GM12874 (cell line): ENCODE measurements around the gene PRKCE.

ENCODE experiments used
- TF ChIP-seq, protein P1 (sequence below): IDR thresholded peaks from 2 replicates; pipeline ENCODE4 v1.5.1; 2011; ENCODE audit warnings: low read depth, mild to moderate bottlenecking, control low read depth, low read length, moderate library complexity; ENCODE audit not compliant: insufficient read depth

Gene PRKCE

DNA sequence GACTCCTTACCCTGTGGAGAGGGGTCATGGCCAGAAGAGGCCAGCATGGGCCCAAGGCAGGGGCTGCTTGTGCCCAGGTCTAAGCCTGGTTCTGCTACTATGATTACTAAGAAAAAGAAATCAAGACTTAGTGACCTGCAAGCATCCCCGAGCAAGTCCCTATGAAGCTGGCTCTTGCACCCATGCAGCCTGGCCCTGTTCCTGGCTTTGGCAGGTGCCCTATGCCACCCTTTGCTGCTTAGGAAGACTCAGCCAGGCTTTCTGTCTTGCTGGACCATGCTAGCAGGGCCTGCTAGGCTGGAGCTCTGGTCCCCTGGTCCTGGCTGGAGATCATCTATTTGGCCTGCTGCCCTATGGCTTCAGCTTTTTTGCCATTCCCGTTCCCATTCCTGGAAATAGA lies 336.4 kb downstream of the PRKCE start:
- TF ChIP-seq, protein P1, sequence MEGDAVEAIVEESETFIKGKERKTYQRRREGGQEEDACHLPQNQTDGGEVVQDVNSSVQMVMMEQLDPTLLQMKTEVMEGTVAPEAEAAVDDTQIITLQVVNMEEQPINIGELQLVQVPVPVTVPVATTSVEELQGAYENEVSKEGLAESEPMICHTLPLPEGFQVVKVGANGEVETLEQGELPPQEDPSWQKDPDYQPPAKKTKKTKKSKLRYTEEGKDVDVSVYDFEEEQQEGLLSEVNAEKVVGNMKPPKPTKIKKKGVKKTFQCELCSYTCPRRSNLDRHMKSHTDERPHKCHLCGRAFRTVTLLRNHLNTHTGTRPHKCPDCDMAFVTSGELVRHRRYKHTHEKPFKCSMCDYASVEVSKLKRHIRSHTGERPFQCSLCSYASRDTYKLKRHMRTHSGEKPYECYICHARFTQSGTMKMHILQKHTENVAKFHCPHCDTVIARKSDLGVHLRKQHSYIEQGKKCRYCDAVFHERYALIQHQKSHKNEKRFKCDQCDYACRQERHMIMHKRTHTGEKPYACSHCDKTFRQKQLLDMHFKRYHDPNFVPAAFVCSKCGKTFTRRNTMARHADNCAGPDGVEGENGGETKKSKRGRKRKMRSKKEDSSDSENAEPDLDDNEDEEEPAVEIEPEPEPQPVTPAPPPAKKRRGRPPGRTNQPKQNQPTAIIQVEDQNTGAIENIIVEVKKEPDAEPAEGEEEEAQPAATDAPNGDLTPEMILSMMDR: no peak

DNA sequence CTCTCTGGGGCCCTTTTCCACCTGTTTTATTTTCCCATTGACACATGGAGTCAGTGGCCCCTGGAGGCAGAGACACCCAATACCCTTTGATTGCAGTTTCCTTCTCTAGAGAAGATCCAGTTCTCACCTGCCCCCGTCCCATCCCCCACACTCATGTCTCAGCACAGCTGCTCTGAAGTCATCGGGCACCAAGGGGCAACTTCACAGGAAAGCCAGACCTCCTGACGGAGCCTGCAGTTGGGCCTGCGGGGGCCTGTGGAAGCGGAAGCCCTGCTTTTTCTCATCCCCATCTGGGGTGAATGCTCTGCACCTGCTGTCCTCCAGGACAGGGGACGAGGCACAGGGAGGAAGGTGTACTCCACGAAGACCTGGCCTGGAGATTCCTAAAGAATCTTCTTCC lies 337.4 kb downstream of the PRKCE start:
- TF ChIP-seq, protein P1: no peak

DNA sequence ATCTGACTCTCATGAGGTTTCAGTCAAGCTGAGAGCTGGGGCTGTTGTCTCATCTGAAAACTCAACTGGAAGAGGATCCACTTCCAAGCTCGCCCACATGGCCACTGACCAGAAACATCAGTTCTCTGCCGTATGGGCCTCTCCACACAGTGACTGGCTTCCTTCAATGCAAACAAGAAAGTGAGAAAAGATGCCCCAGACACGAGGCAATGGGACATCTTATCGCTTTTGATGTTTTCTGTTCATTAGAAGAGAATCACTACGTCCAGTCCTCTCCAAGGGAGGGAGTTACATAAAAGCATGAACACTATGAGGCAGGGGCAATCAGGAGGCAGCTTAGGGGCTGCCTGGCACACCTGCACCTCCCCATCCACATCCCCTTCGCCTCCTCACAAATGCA lies 338.7 kb downstream of the PRKCE start:
- TF ChIP-seq, protein P1: no peak

DNA sequence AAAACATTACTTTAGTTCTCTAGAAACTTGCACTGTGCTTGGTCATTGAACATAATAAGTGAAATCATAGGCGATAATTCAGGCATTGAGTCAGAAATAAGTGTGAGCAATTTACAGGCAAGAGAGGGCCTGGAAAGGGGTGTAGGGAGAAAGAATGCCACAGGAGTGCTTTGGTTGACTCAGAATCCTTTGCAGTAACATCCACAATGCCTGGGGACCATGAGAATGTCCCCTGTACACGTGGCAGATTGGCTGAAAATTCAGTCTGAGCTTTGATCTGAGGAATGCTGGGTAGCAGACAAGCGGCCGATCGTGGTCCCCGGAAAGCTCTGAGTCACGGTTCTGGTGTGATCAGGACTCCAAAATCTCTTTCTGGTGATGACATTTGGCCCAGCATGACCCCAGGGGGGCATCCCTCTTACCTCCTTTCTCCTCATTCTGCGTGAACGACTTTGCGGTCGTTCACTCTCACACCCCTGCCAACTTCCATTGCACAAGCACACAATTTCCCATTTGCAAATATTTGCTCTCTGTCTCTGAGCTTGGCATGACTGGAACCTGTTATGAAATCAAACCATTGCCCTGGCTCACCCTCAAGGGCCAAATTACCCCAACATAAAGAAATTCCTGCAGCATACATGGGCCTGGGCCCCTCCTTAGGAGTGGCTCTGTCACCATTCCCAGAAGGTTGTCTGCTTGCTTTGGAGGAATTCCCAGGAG lies 340.7 kb downstream of the PRKCE start:
- TF ChIP-seq, protein P1: no peak

DNA sequence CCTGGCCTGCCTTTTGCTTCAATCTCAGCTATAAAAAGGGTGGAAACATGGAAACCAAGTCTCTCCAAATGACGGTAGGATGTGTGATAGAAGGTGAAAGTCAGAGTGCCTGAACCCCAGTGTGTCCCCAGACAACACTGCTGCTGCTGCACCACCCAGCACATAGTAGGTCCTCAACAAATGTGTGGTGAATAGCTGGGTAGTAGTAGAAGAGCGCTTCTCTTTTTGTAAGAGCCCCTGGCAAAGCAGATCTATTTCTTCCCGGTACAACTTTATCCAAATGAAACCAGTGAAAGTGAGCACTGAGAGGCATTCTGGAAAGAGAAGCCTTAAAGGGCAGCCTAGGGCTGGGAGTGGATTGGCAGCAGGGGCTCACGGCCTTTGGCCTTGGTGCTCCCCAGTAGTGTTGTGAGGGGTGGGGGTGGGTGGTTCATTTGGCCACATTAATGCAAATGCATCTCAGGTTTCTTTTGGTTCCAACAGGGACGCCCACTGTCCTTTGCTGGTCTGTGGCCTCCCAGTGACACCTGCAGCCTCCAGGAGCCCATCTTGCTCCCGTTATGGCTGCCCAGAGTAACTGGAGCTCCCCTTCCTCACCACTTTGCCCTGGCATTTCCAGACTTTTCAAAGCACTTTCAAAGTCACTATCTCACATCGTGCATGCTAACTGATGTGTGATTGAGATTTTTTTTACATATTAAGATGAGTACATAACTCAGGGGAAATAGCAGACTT lies 341.4 kb downstream of the PRKCE start:
- TF ChIP-seq, protein P1: no peak

DNA sequence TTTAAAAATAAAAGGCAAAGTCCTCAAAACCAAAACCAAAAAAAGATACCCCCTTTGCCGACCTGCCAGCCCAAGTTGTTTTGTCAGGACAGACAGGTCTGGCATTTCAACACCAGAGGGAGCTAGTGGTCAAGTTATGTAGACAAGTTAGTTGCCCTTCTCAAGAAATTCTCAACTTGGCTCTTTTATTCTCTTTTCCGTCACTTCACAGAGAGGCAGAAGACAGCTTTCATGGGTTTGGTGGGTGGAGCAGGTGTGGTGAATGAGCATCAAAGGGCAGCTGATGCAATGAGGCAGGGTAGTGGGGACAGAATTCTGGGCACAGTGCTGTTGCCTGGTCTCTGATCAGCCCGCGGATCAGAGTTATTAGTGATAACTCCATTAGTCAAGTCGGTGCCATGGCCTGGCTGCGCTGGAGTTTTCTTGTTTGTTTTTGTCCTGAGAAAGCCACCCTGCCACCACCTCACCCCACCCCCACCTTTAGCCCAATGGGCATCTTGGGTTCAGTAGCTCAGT lies 342.1 kb downstream of the PRKCE start:
- TF ChIP-seq, protein P1: peak; percentile 70

DNA sequence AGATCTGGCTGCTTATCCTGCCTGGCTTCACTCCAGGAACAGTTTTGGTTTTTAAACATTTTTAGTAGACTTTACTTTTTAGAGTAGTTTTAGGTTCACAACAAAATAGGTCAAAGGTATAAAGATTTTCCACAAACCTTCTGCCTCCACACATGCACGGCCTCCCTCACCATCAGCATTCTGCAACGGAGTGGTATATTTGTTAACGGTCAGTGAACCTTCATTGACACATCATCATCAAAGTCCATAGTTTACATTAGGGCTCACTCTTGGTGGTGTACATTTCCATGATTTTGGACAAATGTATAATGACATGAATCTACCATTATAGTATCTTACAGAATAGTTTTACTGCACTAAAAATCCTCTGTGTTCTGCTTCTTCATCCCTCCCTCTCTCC lies 342.6 kb downstream of the PRKCE start:
- TF ChIP-seq, protein P1: no peak
